ENCODE measurements around the gene SP1.
"Not testable (repeated sequence)": the region's sequence is repeated elsewhere in the genome, so short reads cannot be mapped to it uniquely, and the experiment has no call there.

SP1 gene

DNA sequence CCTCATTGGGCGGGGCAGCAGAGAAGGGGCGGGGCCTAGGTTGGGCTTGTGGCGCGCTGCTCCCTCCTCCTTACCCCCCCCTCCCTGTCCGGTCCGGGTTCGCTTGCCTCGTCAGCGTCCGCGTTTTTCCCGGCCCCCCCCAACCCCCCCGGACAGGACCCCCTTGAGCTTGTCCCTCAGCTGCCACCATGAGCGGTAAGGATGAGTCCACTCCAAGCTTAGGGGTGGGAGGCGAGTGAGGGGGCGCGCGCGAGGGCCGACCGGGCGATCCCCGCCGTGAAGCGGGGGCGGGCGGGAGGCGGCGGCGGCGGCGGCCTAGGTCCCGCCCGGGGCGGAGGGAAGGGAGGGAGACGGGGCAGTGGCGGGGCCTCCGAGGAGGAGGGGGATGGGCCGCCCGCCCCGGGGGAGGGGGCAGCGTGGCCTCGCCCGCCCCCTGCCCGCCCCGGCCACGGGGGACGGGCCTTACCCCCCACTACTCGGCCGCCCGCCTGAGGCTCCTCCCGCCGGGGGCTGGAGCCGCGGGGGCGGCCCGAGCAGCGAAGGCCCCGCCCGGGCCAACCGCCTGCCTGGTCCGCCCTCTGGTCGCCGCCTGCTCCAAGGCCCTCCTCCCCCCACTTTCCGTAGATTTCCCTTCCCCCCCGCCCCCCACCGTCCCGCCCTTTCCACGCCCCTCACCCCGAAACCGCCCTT, at the start of gene SP1:
SP1 (plus strand) TSS at position 73 of the 690 bp plus-strand sequence; CDS start at position 189, 116 bp downstream.
- Histone ChIP-seq H3K4me1 (ENCODE audit: insufficient read depth, low read length) (peaks cover 53% of the 10 kb centered on the region), H4K20me1 (ENCODE audit: insufficient read depth, low read length) (peaks cover 26% of the 10 kb centered on the region; the same call in 1 of the 2 replicates), H3K36me3 (ENCODE audit: insufficient read depth, low read length) (peaks cover 37% of the 10 kb centered on the region), H3K9ac (ENCODE audit: low read depth, low read length) (peak within 1 kb of the TSS; percentile 90), H3K9me3 (ENCODE audit: insufficient read depth, low read length, severe bottlenecking) (no peaks in the 10 kb centered on the region), H3K27ac (ENCODE audit: low read length) (peak within 1 kb of the TSS; percentile 99), H3K4me3 (ENCODE audit: low read depth in 1 of 2, low read length in 2 of 2) (peak within 1 kb of the TSS; percentile 44 to 74), H3K27me3 (ENCODE audit: insufficient read depth, low read length, poor library complexity) (no peaks in the 10 kb centered on the region), H3K79me2 (ENCODE audit: insufficient read depth, low read length) (peaks cover 49% of the 10 kb centered on the region), H3K4me2 (ENCODE audit: insufficient read depth, low read length) (peak within 1 kb of the TSS; percentile 73), H2AFZ (ENCODE audit: low read depth, low read length) (peak within 1 kb of the TSS; percentile 87)
- DNase-seq (peak; percentile 88), ATAC-seq (ENCODE audit: insufficient read depth, low read depth) (peak; percentile 17)
- no peak for TF ChIP-seq EZH2 (IDR thresholded peaks at IDR 0.05; ENCODE audit: borderline replicate concordance, low read depth, low read length, severe bottlenecking)
- TF ChIP-seq, protein P1, sequence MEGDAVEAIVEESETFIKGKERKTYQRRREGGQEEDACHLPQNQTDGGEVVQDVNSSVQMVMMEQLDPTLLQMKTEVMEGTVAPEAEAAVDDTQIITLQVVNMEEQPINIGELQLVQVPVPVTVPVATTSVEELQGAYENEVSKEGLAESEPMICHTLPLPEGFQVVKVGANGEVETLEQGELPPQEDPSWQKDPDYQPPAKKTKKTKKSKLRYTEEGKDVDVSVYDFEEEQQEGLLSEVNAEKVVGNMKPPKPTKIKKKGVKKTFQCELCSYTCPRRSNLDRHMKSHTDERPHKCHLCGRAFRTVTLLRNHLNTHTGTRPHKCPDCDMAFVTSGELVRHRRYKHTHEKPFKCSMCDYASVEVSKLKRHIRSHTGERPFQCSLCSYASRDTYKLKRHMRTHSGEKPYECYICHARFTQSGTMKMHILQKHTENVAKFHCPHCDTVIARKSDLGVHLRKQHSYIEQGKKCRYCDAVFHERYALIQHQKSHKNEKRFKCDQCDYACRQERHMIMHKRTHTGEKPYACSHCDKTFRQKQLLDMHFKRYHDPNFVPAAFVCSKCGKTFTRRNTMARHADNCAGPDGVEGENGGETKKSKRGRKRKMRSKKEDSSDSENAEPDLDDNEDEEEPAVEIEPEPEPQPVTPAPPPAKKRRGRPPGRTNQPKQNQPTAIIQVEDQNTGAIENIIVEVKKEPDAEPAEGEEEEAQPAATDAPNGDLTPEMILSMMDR (IDR thresholded peaks at IDR 0.05; ENCODE audit: borderline replicate concordance, extremely low read depth, low read length, poor library complexity, severe bottlenecking), result no peak

DNA sequence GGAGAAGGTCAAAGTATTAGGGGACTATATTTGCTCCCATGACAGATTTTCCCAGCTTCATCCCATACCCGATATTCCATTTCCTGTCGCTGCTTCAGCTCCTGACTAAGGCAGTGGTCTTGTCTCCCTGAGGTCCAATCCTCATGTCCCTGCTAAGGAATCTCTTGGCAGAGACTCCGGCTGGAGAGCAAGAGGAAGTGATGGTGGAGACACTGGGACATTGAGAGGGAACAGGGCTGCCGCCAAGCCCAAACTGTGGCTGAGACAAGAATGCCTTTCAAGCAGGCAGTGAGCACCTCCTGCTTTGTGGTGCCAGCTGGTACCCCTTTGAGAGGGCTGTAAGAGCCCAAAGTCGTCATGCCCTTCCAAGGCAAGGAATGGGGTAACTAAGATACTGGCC, 49.3 kb upstream of the SP1 start:
- TF ChIP-seq, protein P1 (IDR thresholded peaks at IDR 0.05; ENCODE audit: borderline replicate concordance, extremely low read depth, low read length, poor library complexity, severe bottlenecking), result no peak
- no peak for TF ChIP-seq EZH2 (IDR thresholded peaks at IDR 0.05; ENCODE audit: borderline replicate concordance, low read depth, low read length, severe bottlenecking)
- Histone ChIP-seq H3K4me3 (ENCODE audit: low read depth in 1 of 2, low read length in 2 of 2) (no peak overlapping the region), H2AFZ (ENCODE audit: low read depth, low read length) (no peak overlapping the region), H3K4me1 (ENCODE audit: insufficient read depth, low read length) (peaks cover 3% of the 10 kb centered on the region), H3K4me2 (ENCODE audit: insufficient read depth, low read length) (no peak overlapping the region), H4K20me1 (ENCODE audit: insufficient read depth, low read length) (no peaks in the 10 kb centered on the region), H3K27ac (ENCODE audit: low read length) (no peak overlapping the region), H3K36me3 (ENCODE audit: insufficient read depth, low read length) (no peaks in the 10 kb centered on the region), H3K9ac (ENCODE audit: low read depth, low read length) (no peak overlapping the region), H3K27me3 (ENCODE audit: insufficient read depth, low read length, poor library complexity) (peaks cover 6% of the 10 kb centered on the region), H3K79me2 (ENCODE audit: insufficient read depth, low read length) (no peaks in the 10 kb centered on the region), H3K9me3 (ENCODE audit: insufficient read depth, low read length, severe bottlenecking) (no peaks in the 10 kb centered on the region)
- DNase-seq, result no peak
- ATAC-seq (ENCODE audit: insufficient read depth, low read depth), result no peak

DNA sequence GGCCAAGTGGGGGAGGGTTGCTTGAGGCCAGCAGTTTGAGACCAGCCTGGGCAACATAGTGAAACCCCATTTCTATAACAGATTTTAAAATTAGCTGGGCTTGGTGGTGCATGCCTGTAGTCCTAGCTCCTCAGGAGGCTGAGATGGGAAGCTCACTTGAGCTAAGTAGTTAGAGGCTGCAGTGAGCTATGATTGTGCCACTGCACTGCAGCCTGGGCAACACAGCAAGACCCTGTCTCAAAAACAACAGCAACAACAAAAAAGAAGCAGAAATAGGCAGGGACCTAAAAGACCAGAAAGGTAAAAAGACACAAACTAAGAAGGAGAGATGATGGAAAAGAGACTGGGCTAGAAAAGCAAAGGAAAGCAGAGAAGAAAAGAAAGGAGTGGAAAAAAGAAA, 47.6 kb upstream of the SP1 start:
- H3K9me3 ChIP-seq (ENCODE audit: insufficient read depth, low read length, severe bottlenecking); H4K20me1 ChIP-seq (ENCODE audit: insufficient read depth, low read length); H3K4me1 ChIP-seq (ENCODE audit: insufficient read depth, low read length); H3K9ac ChIP-seq (ENCODE audit: low read depth, low read length); H2AFZ ChIP-seq (ENCODE audit: low read depth, low read length); H3K79me2 ChIP-seq (ENCODE audit: insufficient read depth, low read length); DNase-seq; ATAC-seq (ENCODE audit: insufficient read depth, low read depth); H3K4me2 ChIP-seq (ENCODE audit: insufficient read depth, low read length); H3K36me3 ChIP-seq (ENCODE audit: insufficient read depth, low read length); H3K4me3 ChIP-seq (ENCODE audit: low read depth in 1 of 2, low read length in 2 of 2); H3K27ac ChIP-seq (ENCODE audit: low read length): not testable (repeated sequence)
- H3K27me3 ChIP-seq (ENCODE audit: insufficient read depth, low read length, poor library complexity), result peaks cover 20% of the 10 kb centered on the region

- H3K4me2 ChIP-seq (ENCODE audit: insufficient read depth, low read length), result no peak overlapping the region
- H3K27ac ChIP-seq (ENCODE audit: low read length), result no peak overlapping the region
- no peak overlapping the region for H2AFZ ChIP-seq (ENCODE audit: low read depth, low read length)
- no peaks in the 10 kb centered on the region for H4K20me1 ChIP-seq (ENCODE audit: insufficient read depth, low read length)
- TF ChIP-seq, protein P1 (IDR thresholded peaks at IDR 0.05; ENCODE audit: borderline replicate concordance, extremely low read depth, low read length, poor library complexity, severe bottlenecking), result no peak
- no peak for TF ChIP-seq EZH2 (IDR thresholded peaks at IDR 0.05; ENCODE audit: borderline replicate concordance, low read depth, low read length, severe bottlenecking)
- ATAC-seq (ENCODE audit: insufficient read depth, low read depth) (no peak), DNase-seq (no peak)
- H3K9ac ChIP-seq (ENCODE audit: low read depth, low read length), result no peak overlapping the region
- no peaks in the 10 kb centered on the region for H3K36me3 ChIP-seq (ENCODE audit: insufficient read depth, low read length)
- H3K4me1 ChIP-seq (ENCODE audit: insufficient read depth, low read length), result no peaks in the 10 kb centered on the region
- no peak overlapping the region for H3K4me3 ChIP-seq (ENCODE audit: low read depth in 1 of 2, low read length in 2 of 2)
- no peaks in the 10 kb centered on the region for H3K79me2 ChIP-seq (ENCODE audit: insufficient read depth, low read length)
- peaks cover 24% of the 10 kb centered on the region for H3K27me3 ChIP-seq (ENCODE audit: insufficient read depth, low read length, poor library complexity)
- no peaks in the 10 kb centered on the region for H3K9me3 ChIP-seq (ENCODE audit: insufficient read depth, low read length, severe bottlenecking)
These were observed 47.2 kb upstream of the SP1 start for GRCh38 chr12:53332744-53333143.

Measured in DND-41 (cell line).